ENCODE data around the gene CYSTM1.

The CYSTM1 gene

GRCh38 chr5:140174465-140175366 is at the start of gene CYSTM1:
Gene CYSTM1 (plus strand): TSS chr5:140175188. CDS start chr5:140194466, 19,278 bp downstream.
- DNase-seq = peak; percentile 92

GRCh38 chr5:140125637-140126036 is 49.4 kb upstream of the CYSTM1 start, which contains the start of gene IGIP:
Gene IGIP (plus strand): TSS chr5:140125937. CDS start chr5:140128477, 2,540 bp downstream.
- DNase-seq = no peak

- DNase-seq = no peak
Measured at GRCh38 chr5:140126315-140127012, 48.5 kb upstream of the CYSTM1 start.

- no peak for DNase-seq
Measured at GRCh38 chr5:140128376-140128775, 46.6 kb upstream of the CYSTM1 start.

GRCh38 chr5:140130949-140131733 is 43.8 kb upstream of the CYSTM1 start:
- DNase-seq = no peak

GRCh38 chr5:140131967-140132409 is 43.0 kb upstream of the CYSTM1 start:
- no peak for DNase-seq

GRCh38 chr5:140133514-140134167 is 41.3 kb upstream of the CYSTM1 start:
- DNase-seq = no peak

- DNase-seq = no peak
Measured at GRCh38 chr5:140134277-140134935, 40.6 kb upstream of the CYSTM1 start.

- DNase-seq = no peak
Measured at GRCh38 chr5:140135127-140135526, 39.9 kb upstream of the CYSTM1 start.

GRCh38 chr5:140136624-140137023 is 38.4 kb upstream of the CYSTM1 start:
- no peak for DNase-seq

- DNase-seq = no peak
Measured at GRCh38 chr5:140140435-140140834, 34.6 kb upstream of the CYSTM1 start.

GRCh38 chr5:140141241-140141640 is 33.7 kb upstream of the CYSTM1 start:
- no peak for DNase-seq

GRCh38 chr5:140142246-140142645 is 32.7 kb upstream of the CYSTM1 start:
- no peak for DNase-seq

- no peak for DNase-seq
Measured at GRCh38 chr5:140142856-140143255, 32.1 kb upstream of the CYSTM1 start.

- DNase-seq = no peak
Measured at GRCh38 chr5:140143521-140144258, 31.3 kb upstream of the CYSTM1 start.

GRCh38 chr5:140145256-140145655 is 29.7 kb upstream of the CYSTM1 start:
- DNase-seq = no peak

- no peak for DNase-seq
Measured at GRCh38 chr5:140145818-140146522, 29.0 kb upstream of the CYSTM1 start.

GRCh38 chr5:140146523-140146842 is 28.5 kb upstream of the CYSTM1 start:
- DNase-seq = no peak

GRCh38 chr5:140147460-140147859 is 27.5 kb upstream of the CYSTM1 start:
- DNase-seq = no peak

- DNase-seq = no peak
Measured at GRCh38 chr5:140148508-140148907, 26.5 kb upstream of the CYSTM1 start.

- no peak for DNase-seq
Measured at GRCh38 chr5:140150201-140150600, 24.8 kb upstream of the CYSTM1 start.
